Type B pancreatic cell (in vitro differentiated cells): ENCODE measurements around the gene TLE2. TPM values are rescaled to one million over a fixed set of nuclear protein-coding genes. Genes with fewer than 3 reads are reported as not detected.

Source experiments
- DNase-seq: peaks from one replicate; pipeline ENCODE4 v3.0.0; 2021; ENCODE audit warnings: mixed read lengths; ENCODE audit not compliant: unreplicated experiment; ENCODE audit errors: extremely low spot score
- H3K27ac Mint-ChIP-seq: 2 replicates; pipeline ENCODE4 v1.8.0; 2021; ENCODE audit warnings: mild to moderate bottlenecking, mixed read lengths
- H3K27me3 Mint-ChIP-seq: 2 replicates; pipeline ENCODE4 v1.8.0; 2021; ENCODE audit warnings: mixed read lengths
- H3K36me3 Mint-ChIP-seq: 2 replicates; pipeline ENCODE4 v1.8.0; 2021; ENCODE audit warnings: mixed read lengths
- H3K4me1 Mint-ChIP-seq: one replicate; pipeline ENCODE4 v1.8.0; 2021; ENCODE audit warnings: mixed read lengths; ENCODE audit not compliant: unreplicated experiment
- H3K4me3 Mint-ChIP-seq: 2 replicates; pipeline ENCODE4 v1.8.0; 2021; ENCODE audit warnings: mild to moderate bottlenecking, mixed read lengths
- H3K9me3 Mint-ChIP-seq: 2 replicates; pipeline ENCODE4 v1.8.0; 2021; ENCODE audit warnings: mixed read lengths
- total RNA-seq: library from RNA; stranded (reverse); gene quantifications from 2 replicates; pipeline ENCODE4 v1.2.1, GENCODE V29; 2021; ENCODE audit warnings: low replicate concordance
- TF ChIP-seq, protein P1 (sequence below): fragments of 200-600 bp; sonication (generic); conservative IDR thresholded peaks from 2 replicates; pipeline ENCODE4 v1.5.0; 2021; ENCODE audit warnings: antibody characterized with exemption, mild to moderate bottlenecking

Gene TLE2
- total RNA-seq, 1 donor from 2014 or later, result 37.7 TPM

DNA sequence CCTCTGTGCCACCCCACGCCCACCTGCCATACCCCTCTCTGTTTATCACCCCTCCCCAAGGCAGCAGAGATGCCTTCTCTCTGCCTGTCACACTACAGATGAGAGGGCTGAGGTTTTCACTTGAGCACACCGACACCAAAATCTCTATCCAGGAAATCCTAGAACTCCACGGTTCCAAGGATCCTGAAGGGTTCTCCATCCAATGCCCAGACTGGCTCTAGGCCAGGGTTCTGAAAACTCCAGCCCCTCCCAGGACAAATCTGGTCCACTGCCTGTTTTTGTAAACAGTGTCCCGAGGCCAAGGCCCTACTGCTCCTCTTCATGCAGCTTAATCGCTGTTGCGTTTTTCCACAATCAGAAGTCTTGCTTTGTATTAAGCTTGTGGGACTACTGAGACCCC is 20.1 kb downstream of the TLE2 start:
- Mint-ChIP-seq H3K4me3 (no peak overlapping the region), H3K27me3 (no peaks in the 10 kb centered on the region)
- TF ChIP-seq, protein P1, sequence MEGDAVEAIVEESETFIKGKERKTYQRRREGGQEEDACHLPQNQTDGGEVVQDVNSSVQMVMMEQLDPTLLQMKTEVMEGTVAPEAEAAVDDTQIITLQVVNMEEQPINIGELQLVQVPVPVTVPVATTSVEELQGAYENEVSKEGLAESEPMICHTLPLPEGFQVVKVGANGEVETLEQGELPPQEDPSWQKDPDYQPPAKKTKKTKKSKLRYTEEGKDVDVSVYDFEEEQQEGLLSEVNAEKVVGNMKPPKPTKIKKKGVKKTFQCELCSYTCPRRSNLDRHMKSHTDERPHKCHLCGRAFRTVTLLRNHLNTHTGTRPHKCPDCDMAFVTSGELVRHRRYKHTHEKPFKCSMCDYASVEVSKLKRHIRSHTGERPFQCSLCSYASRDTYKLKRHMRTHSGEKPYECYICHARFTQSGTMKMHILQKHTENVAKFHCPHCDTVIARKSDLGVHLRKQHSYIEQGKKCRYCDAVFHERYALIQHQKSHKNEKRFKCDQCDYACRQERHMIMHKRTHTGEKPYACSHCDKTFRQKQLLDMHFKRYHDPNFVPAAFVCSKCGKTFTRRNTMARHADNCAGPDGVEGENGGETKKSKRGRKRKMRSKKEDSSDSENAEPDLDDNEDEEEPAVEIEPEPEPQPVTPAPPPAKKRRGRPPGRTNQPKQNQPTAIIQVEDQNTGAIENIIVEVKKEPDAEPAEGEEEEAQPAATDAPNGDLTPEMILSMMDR, result no peak

DNA sequence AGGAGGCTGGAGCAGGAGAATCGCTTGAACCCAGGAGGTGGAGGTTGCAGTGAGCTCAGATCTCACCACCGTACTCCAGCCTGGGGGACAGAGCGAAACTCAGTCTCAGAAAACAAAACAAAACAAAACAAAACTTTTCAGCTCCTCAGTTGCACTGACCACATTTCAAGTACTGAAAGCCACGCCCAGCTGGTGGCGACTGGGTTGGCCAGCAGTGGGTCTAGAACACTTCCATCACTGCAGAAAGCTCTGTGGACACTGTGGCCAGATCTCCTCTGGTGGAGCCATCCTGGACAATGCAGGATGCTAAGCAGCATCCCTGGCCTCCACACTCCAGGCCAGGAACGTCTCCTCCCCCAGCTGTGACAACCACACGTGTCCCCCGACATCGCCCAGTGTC is 21.1 kb downstream of the TLE2 start:
- no peak for DNase-seq
- Mint-ChIP-seq H3K4me3 (no peak overlapping the region), H3K27ac (no peak overlapping the region), H3K36me3 (no peaks in the 10 kb centered on the region), H3K4me1 (peaks cover 1% of the 10 kb centered on the region), H3K27me3 (no peaks in the 10 kb centered on the region), H3K9me3 (no peaks in the 10 kb centered on the region)
- TF ChIP-seq, protein P1, result no peak

More for the DNA sequence above, 20.1 kb downstream of the TLE2 start:
- no peaks in the 10 kb centered on the region for H3K36me3 Mint-ChIP-seq
- H3K27ac Mint-ChIP-seq, result no peak overlapping the region
- no peak for DNase-seq
- peaks cover 5% of the 10 kb centered on the region for H3K4me1 Mint-ChIP-seq
- H3K9me3 Mint-ChIP-seq, result no peaks in the 10 kb centered on the region

DNA sequence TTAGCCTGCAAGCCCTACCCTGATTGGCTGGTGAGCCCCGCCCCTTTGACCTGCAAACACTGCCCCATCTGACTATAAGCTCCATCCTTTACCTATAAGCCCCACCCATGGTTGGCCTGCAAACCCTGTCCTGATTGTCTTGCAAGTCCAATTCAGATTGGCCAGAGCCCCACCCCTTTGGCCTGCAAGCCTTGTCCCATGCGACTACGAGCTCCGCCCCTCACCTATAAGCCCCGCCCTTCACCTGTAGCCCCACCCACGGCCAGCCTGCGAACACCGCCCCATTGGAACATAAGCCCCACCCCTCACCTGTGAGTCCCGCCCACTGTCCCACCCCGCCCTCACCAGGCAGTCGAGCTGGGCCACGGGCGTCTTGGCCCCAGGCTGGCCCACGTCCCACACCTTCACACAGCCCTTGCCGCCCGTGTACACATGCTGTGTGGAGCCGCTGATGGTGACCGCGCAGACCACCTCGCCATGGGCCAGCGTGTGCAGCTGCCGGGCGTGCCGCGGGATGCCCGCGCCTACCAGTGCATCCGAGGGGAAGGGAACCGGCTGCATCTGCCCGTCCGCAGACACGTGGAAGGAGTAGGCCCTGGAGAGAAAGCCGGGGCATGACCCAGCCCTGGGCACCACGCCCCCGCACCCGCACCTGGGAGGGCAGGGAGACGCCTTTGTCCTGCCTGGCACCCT is 22.9 kb downstream of the TLE2 start:
- H3K9me3 Mint-ChIP-seq, result no peaks in the 10 kb centered on the region
- TF ChIP-seq, protein P1, result no peak
- no peaks in the 10 kb centered on the region for H3K4me1 Mint-ChIP-seq
- no peaks in the 10 kb centered on the region for H3K36me3 Mint-ChIP-seq
- H3K27ac Mint-ChIP-seq, result no peak overlapping the region
- DNase-seq, result no peak
- no peak overlapping the region for H3K4me3 Mint-ChIP-seq
- H3K27me3 Mint-ChIP-seq, result no peaks in the 10 kb centered on the region

DNA sequence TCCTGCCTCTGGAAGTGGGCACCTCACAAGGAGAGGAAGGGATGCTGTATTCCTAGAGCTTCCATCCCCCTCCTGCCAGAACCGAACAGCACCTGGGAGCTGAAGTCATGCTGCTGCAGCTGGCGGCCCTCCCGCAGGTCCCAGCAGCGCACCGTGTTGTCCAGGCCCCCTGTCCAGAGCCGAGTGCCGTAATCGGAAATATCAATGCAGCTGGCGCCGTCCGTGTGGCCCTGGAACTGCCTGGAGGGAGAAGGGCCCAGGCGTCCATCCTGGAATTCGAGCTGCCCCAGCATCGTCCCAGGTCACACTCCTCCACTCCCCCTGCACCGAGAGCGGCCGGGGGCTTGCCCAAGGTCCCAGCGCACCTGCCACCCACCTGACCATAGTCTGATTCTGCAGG is 23.7 kb downstream of the TLE2 start:
- DNase-seq, result no peak
- no peaks in the 10 kb centered on the region for H3K36me3 Mint-ChIP-seq
- H3K9me3 Mint-ChIP-seq, result no peaks in the 10 kb centered on the region
- no peaks in the 10 kb centered on the region for H3K27me3 Mint-ChIP-seq
- no peak overlapping the region for H3K27ac Mint-ChIP-seq
- no peak overlapping the region for H3K4me3 Mint-ChIP-seq
- no peaks in the 10 kb centered on the region for H3K4me1 Mint-ChIP-seq
- TF ChIP-seq, protein P1, result no peak

DNA sequence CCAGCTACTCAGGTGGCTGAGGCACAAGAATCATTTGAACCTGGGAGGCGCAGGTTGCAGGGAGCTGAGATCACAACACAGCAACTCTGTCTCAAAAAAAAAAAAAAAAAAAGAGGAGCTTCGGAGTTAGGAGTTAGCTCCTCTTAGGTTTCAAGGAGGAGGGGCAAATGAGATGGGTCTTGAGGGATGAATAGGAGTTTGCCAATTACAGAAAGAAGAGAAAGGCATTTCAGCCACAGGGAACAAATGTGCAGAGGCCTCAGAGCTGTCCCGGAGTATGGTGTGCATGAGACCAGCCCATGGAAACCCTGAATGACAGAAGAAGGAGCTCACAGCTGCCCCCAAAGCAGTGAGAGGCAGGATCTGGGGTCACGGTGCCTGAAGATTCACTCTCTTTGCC is 24.6 kb downstream of the TLE2 start:
- Mint-ChIP-seq H3K9me3 (no peaks in the 10 kb centered on the region), H3K36me3 (no peaks in the 10 kb centered on the region), H3K4me1 (no peaks in the 10 kb centered on the region), H3K27ac (no peak overlapping the region), H3K4me3 (no peak overlapping the region), H3K27me3 (no peaks in the 10 kb centered on the region)
- TF ChIP-seq, protein P1, result no peak
- DNase-seq, result no peak

DNA sequence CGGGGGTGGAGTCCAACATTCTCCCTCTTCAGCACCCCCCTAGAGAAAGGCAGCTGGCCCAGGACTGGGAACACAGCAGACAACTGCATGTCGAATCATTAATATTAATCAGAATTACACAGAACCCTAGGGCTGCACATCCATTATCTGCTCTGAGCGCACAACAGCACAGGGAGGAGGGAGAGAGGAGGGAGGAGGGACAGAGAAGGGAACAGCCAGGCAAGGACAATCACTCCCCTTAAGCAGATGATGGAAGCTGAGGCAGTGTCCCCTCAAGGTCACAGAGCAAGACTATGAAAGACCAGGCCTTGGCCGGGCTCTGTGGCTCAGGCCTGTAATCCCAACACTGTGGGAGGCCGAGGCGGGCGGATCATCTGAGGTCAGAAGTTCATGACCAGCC is 26.0 kb downstream of the TLE2 start:
- H3K36me3 Mint-ChIP-seq, result no peaks in the 10 kb centered on the region
- TF ChIP-seq, protein P1, result no peak
- no peaks in the 10 kb centered on the region for H3K4me1 Mint-ChIP-seq
- H3K4me3 Mint-ChIP-seq, result no peak overlapping the region
- no peaks in the 10 kb centered on the region for H3K9me3 Mint-ChIP-seq
- H3K27ac Mint-ChIP-seq, result no peak overlapping the region
- DNase-seq, result no peak
- H3K27me3 Mint-ChIP-seq, result no peaks in the 10 kb centered on the region
